Measurements from ENCODE around the gene PHF3. TPM values are rescaled to one million over a fixed set of nuclear protein-coding genes. Genes with fewer than 3 reads are reported as not detected.

Gene PHF3
- total RNA-seq, 1 experiment from 2014 or later: 66.6 TPM

GRCh38 chr6:63611560-63611959, 24.0 kb upstream of the PHF3 start:
- Histone ChIP-seq H3K14ac (ENCODE audit: insufficient read depth, low read length) (no peak overlapping the region), H4K20me1 (ENCODE audit: control insufficient read depth, insufficient read depth, insufficient read length) (no peaks in the 10 kb centered on the region), H3K4ac (ENCODE audit: low read depth, low read length) (no peak overlapping the region), H2BK12ac (ENCODE audit: insufficient read length, low read depth, low read length) (no peak overlapping the region), H2BK5ac (ENCODE audit: insufficient read length, low read length) (no peak overlapping the region), H2BK15ac (ENCODE audit: low read depth, low read length) (no peak overlapping the region), H3K23ac (ENCODE audit: insufficient read length, low read depth, low read length) (no peak overlapping the region), H3K79me2 (ENCODE audit: insufficient read depth, low read length) (no peaks in the 10 kb centered on the region), H3K23me2 (ENCODE audit: insufficient read length, low read depth, low read length, poor library complexity, severe bottlenecking) (no peaks in the 10 kb centered on the region), H3K9ac (ENCODE audit: extremely low read depth, insufficient read length, low read length) (no peak overlapping the region), H3K56ac (ENCODE audit: insufficient read length, low read depth, low read length) (no peak overlapping the region), H4K5ac (ENCODE audit: insufficient read length, low read depth, low read length) (no peak overlapping the region), H4K8ac (replicated peaks; ENCODE audit: insufficient read length, low read depth, low read length) (no peak overlapping the region), H4K91ac (ENCODE audit: insufficient read length, low read depth, low read length) (no peak overlapping the region), H2BK20ac (ENCODE audit: low read depth, low read length, poor library complexity, severe bottlenecking) (no peak overlapping the region), H2AFZ (ENCODE audit: low read length) (no peak overlapping the region), H3K79me1 (ENCODE audit: insufficient read depth, low read depth, low read length, poor library complexity, severe bottlenecking) (no peaks in the 10 kb centered on the region), H3K27ac (ENCODE audit: insufficient read length, low read depth, low read length) (no peak overlapping the region), H2BK120ac (ENCODE audit: low read depth, low read length, poor library complexity, severe bottlenecking) (no peak overlapping the region), H3K4me2 (ENCODE audit: insufficient read depth, insufficient read length, low read length) (no peak overlapping the region), H3K9me3 (ENCODE audit: control insufficient read depth, low read depth, low read length) (no peaks in the 10 kb centered on the region), H3K18ac (ENCODE audit: insufficient read length, low read depth, low read length) (no peak overlapping the region), H3T11ph (ENCODE audit: low read length) (no peak overlapping the region), H3K4me1 (ENCODE audit: insufficient read depth, low read length) (no peaks in the 10 kb centered on the region), H2AK5ac (ENCODE audit: insufficient read length, low read length) (no peak overlapping the region), H3K27me3 (ENCODE audit: insufficient read depth, low read length) (no peaks in the 10 kb centered on the region)
- Mint-ChIP-seq H3K4me3 (no peak overlapping the region), H3K27ac (no peak overlapping the region), H3K27me3 (ENCODE audit: low read depth) (no peaks in the 10 kb centered on the region), H3K36me3 (ENCODE audit: insufficient read depth in 1 of 3, low read depth in 3 of 3) (no peaks in the 10 kb centered on the region), H3K9me3 (no peaks in the 10 kb centered on the region), H3K4me1 (no peaks in the 10 kb centered on the region)
- no peak for DNase-seq
- no CpG with 5 or more reads among the region's 1 CpG for WGBS (ENCODE audit: extremely low coverage, insufficient read length, low lambda C conversion rate)
- TF ChIP-seq CTCF (conservative IDR thresholded peaks at IDR 0.05): no peak

Measured in H9 (cell line).